Activated CD8-positive, alpha-beta T cell treated with anti-CD3 and anti-CD28 coated beads, Interleukin-2, amount 10 ng/mL, durations not matched to agents 7 days and 5 days (primary cell): ENCODE measurements around the gene UNC45A. TPM values are rescaled to one million over a fixed set of nuclear protein-coding genes. Genes with fewer than 3 reads are reported as not detected.
A peak's percentile ranks its signal among the peaks of the same experiment; 100 is the strongest.
"Not testable (repeated sequence)": the region's sequence is repeated elsewhere in the genome, so short reads cannot be mapped to it uniquely, and the experiment has no call there.

Experiments used
- ATAC-seq: fragments of 150-1000 bp; cut with Tn5 transposase; one replicate; pipeline ENCODE4 v1.10.0; 2021; ENCODE audit warnings: moderate library complexity
- CTCF ChIA-PET: fragments of 350-600 bp; sonication (Branson Sonifier 250); formaldehyde crosslinking; loops from one replicate; lab custom pipeline; 2021; ENCODE audit warnings: antibody characterized with exemption; lab: Charles Lee
- POLR2A ChIA-PET: fragments of 350-600 bp; sonication (Branson Sonifier 250); formaldehyde crosslinking; loops from one replicate; lab custom pipeline; 2021; ENCODE audit warnings: antibody characterized with exemption; lab: Charles Lee
- DNase-seq: peaks from one replicate; pipeline ENCODE4 v3.0.0-alpha.2; 2020
- H3K27ac Mint-ChIP-seq: one replicate; pipeline ENCODE4 v1.8.0; 2021; ENCODE audit warnings: mild to moderate bottlenecking, mixed read lengths
- H3K27me3 Mint-ChIP-seq: one replicate; pipeline ENCODE4 v1.8.0; 2021; ENCODE audit warnings: low read depth, mixed read lengths
- H3K36me3 Mint-ChIP-seq: one replicate; pipeline ENCODE4 v1.8.0; 2021; ENCODE audit warnings: low read depth, mixed read lengths
- H3K4me1 Mint-ChIP-seq: one replicate; pipeline ENCODE4 v1.8.0; 2021; ENCODE audit warnings: low read depth, mixed read lengths
- H3K4me3 Mint-ChIP-seq: one replicate; pipeline ENCODE4 v1.8.0; 2021; ENCODE audit warnings: mild to moderate bottlenecking, mixed read lengths
- H3K9me3 Mint-ChIP-seq: one replicate; pipeline ENCODE4 v1.8.0; 2022; ENCODE audit warnings: mixed read lengths; ENCODE audit not compliant: insufficient read depth
- total RNA-seq, 2 experiments: library from RNA; stranded (reverse); gene quantifications; one replicate each; pipeline ENCODE4 v1.2.3, GENCODE V29; 2021

UNC45A gene
- total RNA-seq, 2 experiments from 2014 or later: 74.6 to 81.4 TPM

DNA sequence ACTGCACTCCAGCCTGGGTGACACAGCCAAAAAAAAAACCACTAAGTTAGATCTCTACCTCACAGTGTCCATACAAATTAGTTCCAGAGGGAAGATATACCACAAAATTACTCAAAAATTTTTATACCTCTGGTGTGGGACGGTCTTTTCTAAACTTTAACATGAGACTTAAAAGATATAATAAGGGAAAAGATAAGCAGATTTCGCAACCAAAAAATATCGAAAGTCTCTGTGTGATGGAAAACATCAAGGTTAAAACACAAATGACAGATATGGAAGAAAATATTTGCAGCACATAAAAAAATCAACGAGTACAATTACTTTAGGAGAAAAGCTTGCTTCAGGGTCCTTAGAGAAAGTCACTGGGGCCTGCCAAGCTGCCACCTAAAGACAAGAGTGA lies 13.2 kb upstream of the UNC45A start:
- Mint-ChIP-seq H3K27ac (no peak overlapping the region), H3K9me3 (no peaks in the 10 kb centered on the region), H3K4me3 (no peak overlapping the region), H3K27me3 (no peaks in the 10 kb centered on the region), H3K36me3 (peaks cover 56% of the 10 kb centered on the region), H3K4me1 (peaks cover 13% of the 10 kb centered on the region)
- CTCF ChIA-PET: interaction anchor here (1.0 to 3.9 kb wide), 3 partner anchors 11 to 33 kb away, joined by 4 to 34 read pairs (median 4); partner anchors contain the start of genes HDDC3, MAN2A2 and RCCD1
- DNase-seq (no peak), ATAC-seq (no peak)
- POLR2A ChIA-PET: no interaction called here

DNA sequence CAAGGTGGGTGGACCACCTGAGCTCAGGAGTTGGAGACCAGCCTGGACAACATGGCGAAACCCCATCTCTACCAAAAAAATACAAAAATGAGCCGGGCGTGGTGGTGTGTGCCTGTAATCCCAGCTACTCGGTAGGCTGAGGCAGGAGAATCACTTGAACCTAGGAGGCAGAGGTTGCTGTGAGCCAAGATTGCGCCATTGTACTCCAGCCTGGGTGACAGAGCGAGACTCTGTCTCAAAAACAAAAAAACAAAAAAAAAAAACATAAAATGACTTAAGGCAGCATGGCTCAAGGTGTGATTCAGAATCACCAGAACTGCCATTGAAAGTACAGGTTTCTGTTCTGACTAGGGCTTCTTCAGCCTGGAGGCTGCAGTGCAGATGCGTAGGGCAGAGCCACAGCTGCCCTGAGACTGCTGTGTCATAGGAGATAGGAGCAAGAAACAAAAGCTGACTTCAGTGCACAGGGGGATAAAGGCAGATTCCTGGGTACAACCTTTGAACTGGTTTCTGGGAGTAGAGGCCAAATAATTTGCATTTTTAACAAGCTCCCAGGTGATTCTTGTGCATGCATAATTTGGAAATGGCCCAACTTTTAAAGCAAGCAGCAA lies 12.3 kb upstream of the UNC45A start:
- Mint-ChIP-seq H3K27ac (peak overlapping the region; percentile 34), H3K36me3 (peaks cover 50% of the 10 kb centered on the region), H3K4me1 (peaks cover 13% of the 10 kb centered on the region)
- H3K4me3 Mint-ChIP-seq, H3K9me3 Mint-ChIP-seq, POLR2A ChIA-PET, H3K27me3 Mint-ChIP-seq, DNase-seq: not testable (repeated sequence)
- peak; percentile 33 for ATAC-seq
- CTCF ChIA-PET: interaction anchor here (0.6 to 3.9 kb wide), 5 partner anchors 10 to 32 kb away, joined by 4 to 34 read pairs (median 4); partner anchors contain the start of genes HDDC3, MAN2A2, RCCD1 and UNC45A

DNA sequence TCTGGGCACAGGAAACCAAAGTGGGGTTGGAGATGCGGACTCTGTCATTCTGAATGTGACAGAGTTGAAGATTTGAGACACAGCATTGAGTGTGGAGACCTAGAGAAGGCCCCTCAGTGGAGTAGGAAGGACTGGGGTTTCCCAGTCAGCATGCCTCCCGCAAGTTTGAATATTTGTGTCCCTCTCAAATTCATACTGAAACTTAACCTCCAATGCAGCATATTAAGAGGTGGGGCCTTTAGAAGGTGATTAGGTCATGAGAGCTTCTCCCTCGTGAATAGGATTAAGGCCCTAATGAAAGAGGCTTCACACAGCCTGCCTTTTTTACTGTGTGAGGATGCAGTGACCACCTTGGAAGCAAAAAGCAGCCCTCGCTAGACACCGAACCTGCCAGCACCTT lies 10.7 kb upstream of the UNC45A start:
- ChIA-PET CTCF (interaction anchor here (2.4 kb wide), 1 partner anchor 11 kb away, joined by 8 read pairs; the partner anchor contains the start of gene UNC45A), POLR2A (no interaction called here)
- DNase-seq (no peak), ATAC-seq (no peak)
- Mint-ChIP-seq H3K4me1 (peaks cover 20% of the 10 kb centered on the region), H3K36me3 (peaks cover 43% of the 10 kb centered on the region), H3K4me3 (no peak overlapping the region), H3K27me3 (no peaks in the 10 kb centered on the region), H3K9me3 (no peaks in the 10 kb centered on the region), H3K27ac (peak overlapping the region; percentile 46)

DNA sequence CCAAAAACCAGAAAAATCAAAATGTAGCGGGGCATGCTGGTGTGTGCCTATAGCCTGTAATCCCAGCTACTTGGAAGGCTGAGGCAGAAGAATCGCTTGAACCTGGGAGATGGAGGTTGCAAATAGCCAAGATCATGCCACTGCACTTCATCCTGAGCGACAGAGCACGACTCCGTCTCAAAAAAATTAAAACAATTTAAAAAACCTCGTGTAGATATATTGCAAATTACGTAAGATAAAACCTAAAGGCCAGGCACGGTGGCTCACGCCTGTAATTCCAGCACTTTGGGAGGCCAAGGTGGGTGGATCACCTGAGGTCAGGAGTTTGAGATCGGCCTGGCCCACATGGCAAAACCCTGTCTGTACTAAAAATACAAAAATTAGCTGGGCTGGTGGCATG lies 8.3 kb upstream of the UNC45A start:
- H3K27ac Mint-ChIP-seq, H3K4me3 Mint-ChIP-seq, H3K9me3 Mint-ChIP-seq, POLR2A ChIA-PET, H3K27me3 Mint-ChIP-seq, ATAC-seq, DNase-seq: not testable (repeated sequence)
- Mint-ChIP-seq H3K36me3 (peaks cover 35% of the 10 kb centered on the region), H3K4me1 (peaks cover 38% of the 10 kb centered on the region)
- CTCF ChIA-PET: interaction anchor here (11.4 kb wide), 1 partner anchor 26 kb away, joined by 328 read pairs; the partner anchor contains the start of gene MAN2A2

DNA sequence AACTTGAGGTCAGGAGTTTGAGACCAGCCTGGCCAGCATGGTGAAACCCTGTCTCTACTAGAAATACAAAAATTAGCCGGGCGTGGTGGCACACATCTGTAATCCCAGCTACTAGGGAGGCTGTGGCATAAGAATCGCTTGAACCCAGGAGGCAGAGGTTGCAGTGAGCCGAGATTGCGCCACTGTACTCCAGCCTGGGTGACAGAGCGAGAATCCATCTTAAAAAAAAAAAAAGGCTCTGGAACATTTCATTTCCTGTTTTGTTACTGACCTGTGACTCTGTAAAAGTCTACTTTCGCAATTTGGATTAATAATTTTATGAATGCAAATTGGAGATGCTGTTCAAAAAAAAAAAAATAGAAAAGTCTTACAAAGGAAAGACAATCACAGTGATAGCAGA lies 7.0 kb upstream of the UNC45A start:
- not testable (repeated sequence) for H3K9me3 Mint-ChIP-seq, H3K27me3 Mint-ChIP-seq, DNase-seq, ATAC-seq
- Mint-ChIP-seq H3K36me3 (peaks cover 29% of the 10 kb centered on the region), H3K4me1 (peaks cover 43% of the 10 kb centered on the region), H3K27ac (peak overlapping the region; percentile 64), H3K4me3 (peak overlapping the region; percentile 52)
- CTCF ChIA-PET: interaction anchor here (11.4 kb wide), 1 partner anchor 27 kb away, joined by 328 read pairs; the partner anchor contains the start of gene MAN2A2
- POLR2A ChIA-PET: interaction anchor here (1.6 kb wide), 1 partner anchor 210 kb away, joined by 5 read pairs; no protein-coding TSS in a partner anchor

DNA sequence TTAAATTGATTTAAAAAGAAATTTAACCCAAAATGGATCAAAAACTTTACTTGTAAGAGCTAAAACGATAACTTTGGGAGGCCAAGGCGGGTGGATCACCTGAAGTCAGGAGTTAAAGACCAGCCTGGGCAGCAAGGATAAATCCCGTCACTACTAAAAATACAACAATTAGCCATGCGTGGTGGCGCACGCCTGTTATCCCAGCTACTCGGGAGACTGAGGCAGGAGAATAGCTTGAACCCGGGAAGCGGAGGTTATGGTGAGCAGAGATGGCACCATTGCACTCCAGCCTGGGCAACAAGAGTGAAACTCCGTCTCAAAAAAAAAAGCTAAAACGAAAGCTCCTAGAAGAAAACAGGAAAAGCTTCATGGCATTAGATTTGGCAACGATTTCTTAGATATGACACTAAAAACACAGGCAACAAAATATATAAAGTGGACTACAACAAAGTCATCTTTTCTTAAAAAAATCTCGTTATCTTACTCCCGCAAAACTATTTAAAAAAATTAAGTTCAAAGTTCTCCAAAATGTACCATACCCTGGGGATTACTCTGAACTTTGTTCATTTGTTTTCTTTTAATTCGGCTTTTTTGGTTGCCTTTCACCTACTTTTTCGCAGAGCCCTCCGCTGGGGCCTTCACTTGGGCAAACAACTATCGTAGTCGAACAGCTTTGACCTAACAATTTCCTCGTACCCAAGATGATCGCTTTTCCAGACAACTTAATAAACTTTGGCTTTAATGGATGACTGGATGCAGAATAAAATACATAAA lies 5.7 kb upstream of the UNC45A start:
- no peaks in the 10 kb centered on the region for H3K9me3 Mint-ChIP-seq
- H3K4me1 Mint-ChIP-seq: peaks cover 50% of the 10 kb centered on the region
- H3K27me3 Mint-ChIP-seq: no peaks in the 10 kb centered on the region
- peak overlapping the region; percentile 99 for H3K27ac Mint-ChIP-seq
- ATAC-seq (no peak), DNase-seq (no peak)
- CTCF ChIA-PET: interaction anchor here (0.7 to 11.4 kb wide), 10 partner anchors 28 to 636 kb away, joined by 3 to 328 read pairs (median 4); partner anchors contain the start of genes FES and MAN2A2
- POLR2A ChIA-PET: interaction anchor here (0.6 to 9.9 kb wide), 9 partner anchors 25 to 928 kb away, joined by 3 to 110 read pairs (median 4); partner anchors contain the start of genes MAN2A2, RCCD1 and ZNF710
- peaks cover 23% of the 10 kb centered on the region for H3K36me3 Mint-ChIP-seq
- peak overlapping the region; percentile 97 for H3K4me3 Mint-ChIP-seq

DNA sequence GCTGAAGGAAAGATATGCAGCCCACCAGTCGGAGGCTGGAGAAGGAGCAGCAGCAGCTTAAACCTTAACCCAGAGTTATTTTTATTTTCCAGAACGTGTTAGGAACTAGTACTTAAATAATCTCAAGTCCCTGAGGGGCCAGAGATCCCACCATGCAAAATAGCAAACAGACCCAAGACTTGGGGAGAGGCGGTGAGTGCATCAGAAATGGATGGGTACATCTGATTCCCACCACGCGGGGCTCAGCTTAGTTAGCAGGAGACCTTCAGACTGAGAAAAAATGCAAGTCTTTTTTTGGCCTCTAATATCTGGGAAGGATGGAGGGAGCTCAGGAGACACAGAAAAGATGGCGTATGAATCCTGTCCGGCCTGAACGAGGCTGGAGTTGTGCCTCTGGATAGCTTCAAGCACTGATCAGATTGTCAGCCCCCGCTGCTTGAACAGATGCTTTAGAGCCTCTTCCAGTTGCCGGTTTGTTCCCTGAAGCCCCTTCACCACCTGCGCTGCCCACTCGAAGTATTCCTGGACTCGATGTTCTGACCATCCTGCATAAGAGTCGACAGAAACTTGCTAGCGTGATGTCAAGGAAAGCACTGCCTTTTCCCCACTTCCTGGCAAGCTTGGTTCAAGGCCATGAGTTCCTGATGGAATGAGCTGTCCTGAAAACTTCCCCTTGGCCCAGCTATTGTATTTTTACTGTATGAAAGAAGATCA lies 4.1 kb upstream of the UNC45A start:
- ATAC-seq (no peak), DNase-seq (peak; percentile 32)
- CTCF ChIA-PET: interaction anchor here (0.7 to 11.4 kb wide), 42 partner anchors 8 to 832 kb away, joined by 3 to 328 read pairs (median 6); partner anchors contain the start of genes BLM, FES, MAN2A2 and PRC1

DNA sequence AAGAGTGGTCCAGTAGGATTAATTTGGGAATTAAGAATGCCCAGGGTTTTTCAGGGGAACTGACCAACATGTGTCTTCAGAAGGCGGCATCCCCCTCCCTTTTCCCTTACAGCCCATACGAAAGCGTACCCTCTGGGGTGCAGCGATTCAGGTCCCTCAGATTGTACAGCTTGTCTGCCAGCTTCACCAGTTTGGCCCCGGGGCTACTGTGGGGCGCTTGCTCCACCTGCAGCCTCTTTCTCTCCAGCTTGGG lies 3.6 kb upstream of the UNC45A start:
- ChIA-PET CTCF (interaction anchor here (0.7 to 11.4 kb wide), 50 partner anchors 8 to 832 kb away, joined by 3 to 328 read pairs (median 5); partner anchors contain the start of genes BLM, FES, MAN2A2 and PRC1), POLR2A (interaction anchor here (0.5 to 9.9 kb wide), 16 partner anchors 12 to 696 kb away, joined by 3 to 110 read pairs (median 3); partner anchors contain the start of genes BLM, FURIN, IQGAP1 and MAN2A2)
- ATAC-seq (no peak), DNase-seq (no peak)
- peak overlapping the region; percentile 99 for H3K27ac Mint-ChIP-seq
- no peaks in the 10 kb centered on the region for H3K27me3 Mint-ChIP-seq
- H3K4me1 Mint-ChIP-seq: peaks cover 58% of the 10 kb centered on the region
- H3K36me3 Mint-ChIP-seq: peaks cover 27% of the 10 kb centered on the region
- peak overlapping the region; percentile 97 for H3K4me3 Mint-ChIP-seq
- H3K9me3 Mint-ChIP-seq: no peaks in the 10 kb centered on the region

More for the DNA sequence above, 4.1 kb upstream of the UNC45A start:
- Mint-ChIP-seq H3K27ac (peak overlapping the region; percentile 99), H3K9me3 (no peaks in the 10 kb centered on the region), H3K27me3 (no peaks in the 10 kb centered on the region), H3K36me3 (peaks cover 22% of the 10 kb centered on the region), H3K4me1 (peaks cover 54% of the 10 kb centered on the region), H3K4me3 (peak overlapping the region; percentile 97)
- POLR2A ChIA-PET: interaction anchor here (0.5 to 9.9 kb wide), 16 partner anchors 8 to 695 kb away, joined by 3 to 110 read pairs (median 3); partner anchors contain the start of genes BLM, FURIN, IQGAP1 and MAN2A2

DNA sequence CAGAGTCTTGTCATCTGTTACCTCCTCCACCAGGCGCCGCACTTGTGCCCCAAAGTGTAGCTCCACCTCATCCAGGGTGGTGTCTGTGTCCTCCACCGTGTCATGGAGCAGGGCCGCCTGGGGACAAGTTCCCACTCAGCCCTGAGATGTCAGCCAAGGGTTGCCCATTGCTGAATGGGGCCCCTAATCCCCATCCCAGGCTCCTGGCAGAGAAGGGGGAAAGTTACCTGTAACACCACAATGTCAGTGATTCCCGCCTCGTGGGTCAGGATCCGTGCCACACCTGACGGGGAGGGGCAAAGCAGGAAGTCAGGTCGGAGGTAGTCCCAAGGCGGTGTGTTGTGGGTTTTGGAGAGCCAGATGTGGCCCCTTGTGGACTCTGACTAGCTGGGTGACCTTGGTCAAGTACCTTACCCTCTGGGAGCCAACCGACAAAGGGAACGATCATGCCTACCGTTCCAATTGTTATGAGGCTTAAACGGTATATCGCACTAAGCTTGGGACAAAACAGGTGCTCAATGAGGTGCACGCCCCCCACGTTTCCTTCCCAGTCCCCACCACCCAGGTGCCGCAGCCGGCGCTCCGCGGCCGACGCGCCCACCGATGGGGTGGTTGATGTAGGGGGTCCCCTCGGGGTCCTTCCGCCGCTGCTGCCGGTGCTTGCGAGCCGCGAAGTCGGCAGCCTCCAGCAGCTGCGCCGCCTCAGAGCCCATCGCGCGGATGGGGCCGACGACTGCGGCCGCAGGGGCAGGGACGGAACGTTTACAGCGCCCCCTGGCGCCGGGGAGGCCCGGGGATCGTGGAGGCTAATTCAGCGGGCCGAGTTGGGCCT lies 3.0 kb upstream of the UNC45A start, which contains the start of gene HDDC3:
HDDC3 (minus strand) TSS at position 722 of the 832 bp plus-strand sequence; CDS start at position 713, 9 bp downstream.
- H3K27ac Mint-ChIP-seq: peak within 1 kb of the TSS; percentile 99
- H3K4me1 Mint-ChIP-seq: peaks cover 64% of the 10 kb centered on the region
- H3K36me3 Mint-ChIP-seq: peaks cover 30% of the 10 kb centered on the region
- H3K9me3 Mint-ChIP-seq: no peaks in the 10 kb centered on the region
- H3K4me3 Mint-ChIP-seq: peak within 1 kb of the TSS; percentile 97
- ATAC-seq (peak; percentile 59), DNase-seq (peak; percentile 94)
- ChIA-PET CTCF (interaction anchor here (0.7 to 11.4 kb wide), 65 partner anchors 7 to 833 kb away, joined by 3 to 328 read pairs (median 5); partner anchors contain the start of genes BLM, FES, MAN2A2 and PRC1), POLR2A (interaction anchor here (0.5 to 9.9 kb wide), 20 partner anchors 12 to 698 kb away, joined by 3 to 110 read pairs (median 3); partner anchors contain the start of genes BLM, CIB1, FURIN and GDPGP1)
- H3K27me3 Mint-ChIP-seq: no peaks in the 10 kb centered on the region

DNA sequence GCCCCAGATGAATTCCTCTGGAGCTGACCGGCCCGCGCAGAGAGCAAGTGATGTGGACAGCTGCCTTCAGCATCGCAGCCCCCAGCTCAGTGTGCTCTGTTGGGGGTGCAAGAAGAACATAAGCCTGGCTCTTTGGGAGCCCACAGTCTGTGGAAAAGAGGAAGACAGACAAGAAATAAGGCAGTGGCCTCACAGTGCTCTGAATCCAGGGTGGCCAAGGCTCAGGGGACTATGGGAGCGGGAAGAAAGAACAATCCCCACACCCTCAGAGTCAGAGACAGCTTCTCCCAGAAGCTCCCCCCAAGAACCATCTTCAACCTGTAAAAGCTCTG lies 2.5 kb upstream of the UNC45A start:
- ChIA-PET CTCF (interaction anchor here (0.7 to 11.4 kb wide), 54 partner anchors 10 to 833 kb away, joined by 3 to 328 read pairs (median 5); partner anchors contain the start of genes BLM, FES, MAN2A2 and RCCD1), POLR2A (interaction anchor here (0.5 to 9.9 kb wide), 12 partner anchors 15 to 699 kb away, joined by 3 to 110 read pairs (median 3); partner anchors contain the start of genes BLM, CIB1, GDPGP1 and MAN2A2)
- H3K4me1 Mint-ChIP-seq: peaks cover 64% of the 10 kb centered on the region
- DNase-seq (no peak), ATAC-seq (no peak)
- H3K27ac Mint-ChIP-seq: peak overlapping the region; percentile 99
- H3K27me3 Mint-ChIP-seq: no peaks in the 10 kb centered on the region
- peak overlapping the region; percentile 97 for H3K4me3 Mint-ChIP-seq
- H3K9me3 Mint-ChIP-seq: no peaks in the 10 kb centered on the region
- H3K36me3 Mint-ChIP-seq: peaks cover 30% of the 10 kb centered on the region
